Measurements from ENCODE around the gene PAWR. TPM values are rescaled to one million over a fixed set of nuclear protein-coding genes. Genes with fewer than 3 reads are reported as not detected.

The PAWR gene
- total RNA-seq, 1 experiment from 2014 or later, result 176 TPM

DNA sequence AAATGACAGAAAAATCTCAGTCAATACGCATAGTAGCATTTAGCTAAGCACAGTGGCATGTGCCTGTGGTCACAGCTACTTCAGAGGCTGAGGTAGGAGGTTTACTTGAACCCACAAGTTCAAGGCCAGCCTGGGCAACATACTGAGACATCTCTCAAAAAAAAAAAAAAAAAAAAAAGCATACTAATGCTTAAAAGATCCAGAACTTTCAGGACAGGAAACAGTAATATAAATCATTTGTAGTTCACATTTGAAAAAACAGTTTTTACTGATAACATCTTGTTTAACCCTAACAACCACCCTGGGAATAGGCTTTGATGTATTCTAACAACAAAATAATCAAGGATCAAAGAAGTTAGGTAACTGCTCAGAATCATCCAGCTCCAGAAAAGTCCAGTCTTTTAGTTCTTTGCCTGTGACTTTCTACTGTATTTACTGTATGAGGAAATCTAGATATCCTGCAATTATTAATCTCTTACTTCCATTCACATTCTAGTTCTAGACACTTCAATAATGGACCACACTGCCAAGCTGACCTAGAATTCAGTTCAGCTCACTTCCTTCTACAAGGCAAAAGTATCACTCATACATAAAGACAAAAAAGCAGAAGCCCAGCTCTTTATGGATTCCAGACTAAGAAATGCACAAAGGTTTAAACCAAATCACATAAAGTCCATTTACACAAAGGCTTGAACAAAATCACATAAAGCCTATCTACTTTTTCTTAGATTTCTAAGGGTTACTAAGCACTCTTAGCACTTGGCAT, 28.5 kb downstream of the PAWR start:
- no peaks in the 10 kb centered on the region for H3K9me3 Mint-ChIP-seq
- H3K23me2 ChIP-seq (ENCODE audit: insufficient read length, low read depth, low read length, poor library complexity, severe bottlenecking), result no peaks in the 10 kb centered on the region
- H2BK15ac ChIP-seq (ENCODE audit: low read depth, low read length), result no peak overlapping the region
- H3K4me3 Mint-ChIP-seq, result no peak overlapping the region
- H2AK5ac ChIP-seq (ENCODE audit: insufficient read length, low read length), result no peak overlapping the region
- H3K4me1 ChIP-seq (ENCODE audit: insufficient read depth, low read length), result no peaks in the 10 kb centered on the region
- H3K4me2 ChIP-seq (ENCODE audit: insufficient read depth, insufficient read length, low read length), result no peak overlapping the region
- H4K5ac ChIP-seq (ENCODE audit: insufficient read length, low read depth, low read length), result no peak overlapping the region
- peaks cover 35 to 46% (median 36%) of the 10 kb centered on the region in 3 experiments for H3K36me3 Mint-ChIP-seq (ENCODE audit: insufficient read depth in 1 of 3, low read depth in 3 of 3)
- H2BK5ac ChIP-seq (ENCODE audit: insufficient read length, low read length), result no peak overlapping the region
- H2BK12ac ChIP-seq (ENCODE audit: insufficient read length, low read depth, low read length), result no peak overlapping the region
- no peak overlapping the region for H3K9ac ChIP-seq (ENCODE audit: extremely low read depth, insufficient read length, low read length)
- no peaks in the 10 kb centered on the region for H3K27me3 ChIP-seq (ENCODE audit: insufficient read depth, low read length)
- H4K91ac ChIP-seq (ENCODE audit: insufficient read length, low read depth, low read length), result no peak overlapping the region
- H3K27me3 Mint-ChIP-seq (ENCODE audit: low read depth), result no peaks in the 10 kb centered on the region
- peaks cover 40% of the 10 kb centered on the region; the same call in 1 of the 2 replicates for H3K79me2 ChIP-seq (ENCODE audit: insufficient read depth, low read length)
- H2BK120ac ChIP-seq (ENCODE audit: low read depth, low read length, poor library complexity, severe bottlenecking), result no peak overlapping the region
- no peak overlapping the region for H3K27ac ChIP-seq (ENCODE audit: insufficient read length, low read depth, low read length)
- H3K14ac ChIP-seq (ENCODE audit: insufficient read depth, low read length), result no peak overlapping the region
- H3K56ac ChIP-seq (ENCODE audit: insufficient read length, low read depth, low read length), result no peak overlapping the region
- H2AFZ ChIP-seq (ENCODE audit: low read length), result no peak overlapping the region
- WGBS (ENCODE audit: extremely low coverage, insufficient read length, low lambda C conversion rate), result no CpG with 5 or more reads among the region's 1 CpG
- H2BK20ac ChIP-seq (ENCODE audit: low read depth, low read length, poor library complexity, severe bottlenecking), result no peak overlapping the region
- H3K18ac ChIP-seq (ENCODE audit: insufficient read length, low read depth, low read length), result no peak overlapping the region
- H3K27ac Mint-ChIP-seq, result no peak overlapping the region; a peak in 1 of 7 replicates
- H3K4me1 Mint-ChIP-seq, result peaks cover 10 to 18% of the 10 kb centered on the region in 2 experiments
- no peaks in the 10 kb centered on the region for H4K20me1 ChIP-seq (ENCODE audit: control insufficient read depth, insufficient read depth, insufficient read length)
- DNase-seq, result no peak
- H3K4ac ChIP-seq (ENCODE audit: low read depth, low read length), result no peak overlapping the region
- H4K8ac ChIP-seq (replicated peaks; ENCODE audit: insufficient read length, low read depth, low read length), result no peak overlapping the region
- H3K9me3 ChIP-seq (ENCODE audit: control insufficient read depth, low read depth, low read length), result no peaks in the 10 kb centered on the region
- no peak overlapping the region for H3T11ph ChIP-seq (ENCODE audit: low read length)
- TF ChIP-seq, protein P1, sequence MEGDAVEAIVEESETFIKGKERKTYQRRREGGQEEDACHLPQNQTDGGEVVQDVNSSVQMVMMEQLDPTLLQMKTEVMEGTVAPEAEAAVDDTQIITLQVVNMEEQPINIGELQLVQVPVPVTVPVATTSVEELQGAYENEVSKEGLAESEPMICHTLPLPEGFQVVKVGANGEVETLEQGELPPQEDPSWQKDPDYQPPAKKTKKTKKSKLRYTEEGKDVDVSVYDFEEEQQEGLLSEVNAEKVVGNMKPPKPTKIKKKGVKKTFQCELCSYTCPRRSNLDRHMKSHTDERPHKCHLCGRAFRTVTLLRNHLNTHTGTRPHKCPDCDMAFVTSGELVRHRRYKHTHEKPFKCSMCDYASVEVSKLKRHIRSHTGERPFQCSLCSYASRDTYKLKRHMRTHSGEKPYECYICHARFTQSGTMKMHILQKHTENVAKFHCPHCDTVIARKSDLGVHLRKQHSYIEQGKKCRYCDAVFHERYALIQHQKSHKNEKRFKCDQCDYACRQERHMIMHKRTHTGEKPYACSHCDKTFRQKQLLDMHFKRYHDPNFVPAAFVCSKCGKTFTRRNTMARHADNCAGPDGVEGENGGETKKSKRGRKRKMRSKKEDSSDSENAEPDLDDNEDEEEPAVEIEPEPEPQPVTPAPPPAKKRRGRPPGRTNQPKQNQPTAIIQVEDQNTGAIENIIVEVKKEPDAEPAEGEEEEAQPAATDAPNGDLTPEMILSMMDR (conservative IDR thresholded peaks at IDR 0.05), result no peak
- H3K23ac ChIP-seq (ENCODE audit: insufficient read length, low read depth, low read length), result no peak overlapping the region
- H3K79me1 ChIP-seq (ENCODE audit: insufficient read depth, low read depth, low read length, poor library complexity, severe bottlenecking), result peaks cover under 1% of the 10 kb centered on the region
